Urinary bladder (tissue), 4 donors: Measurements from ENCODE around the gene TCAF1. TPM values are rescaled to one million over a fixed set of nuclear protein-coding genes. Genes with fewer than 3 reads are reported as not detected.

ENCODE experiments used
- DNase-seq: peaks from one replicate; pipeline ENCODE4 v3.0.0-alpha.2; 2015; ENCODE audit errors: extremely low spot score
- H3K27ac ChIP-seq: one replicate; pipeline ENCODE4 v1.5.1; 2013; ENCODE audit warnings: low read depth, mild to moderate bottlenecking, moderate library complexity
- H3K36me3 ChIP-seq: one replicate; pipeline ENCODE4 v1.6.1; 2013; ENCODE audit warnings: mild to moderate bottlenecking, moderate library complexity; ENCODE audit not compliant: insufficient read depth
- H3K4me1 ChIP-seq: one replicate; pipeline ENCODE4 v1.6.1; 2013; ENCODE audit warnings: mild to moderate bottlenecking, moderate library complexity; ENCODE audit not compliant: insufficient read depth
- H3K4me3 ChIP-seq: one replicate; pipeline ENCODE4 v1.5.1; 2013; ENCODE audit warnings: low read depth, low read length
- WGBS: extraction: QIAGEN DNeasy Blood & Tissue Kit; methylation state at CpG from one replicate; pipeline ENCODE4 v1.1.7; 2013; 5-methylcytosine and 5-hydroxymethylcytosine counted together
- polyA plus RNA-seq: library from polyadenylated mRNA; stranded (reverse); fragments of 200-250 nt; gene quantifications from one replicate; pipeline ENCODE4 v1.2.3, GENCODE V29; 2013
- total RNA-seq: library from RNA; depleted of rRNA; stranded (reverse); fragments of >200 nt; gene quantifications from one replicate; pipeline ENCODE4 v1.2.3, GENCODE V29; 2014
- donor health status: healthy with polysubstance abuse.
- donor health status: healthy.

TCAF1 gene
- total and polyA plus RNA-seq, 2 donors: 27.3 to 67.0 TPM

DNA sequence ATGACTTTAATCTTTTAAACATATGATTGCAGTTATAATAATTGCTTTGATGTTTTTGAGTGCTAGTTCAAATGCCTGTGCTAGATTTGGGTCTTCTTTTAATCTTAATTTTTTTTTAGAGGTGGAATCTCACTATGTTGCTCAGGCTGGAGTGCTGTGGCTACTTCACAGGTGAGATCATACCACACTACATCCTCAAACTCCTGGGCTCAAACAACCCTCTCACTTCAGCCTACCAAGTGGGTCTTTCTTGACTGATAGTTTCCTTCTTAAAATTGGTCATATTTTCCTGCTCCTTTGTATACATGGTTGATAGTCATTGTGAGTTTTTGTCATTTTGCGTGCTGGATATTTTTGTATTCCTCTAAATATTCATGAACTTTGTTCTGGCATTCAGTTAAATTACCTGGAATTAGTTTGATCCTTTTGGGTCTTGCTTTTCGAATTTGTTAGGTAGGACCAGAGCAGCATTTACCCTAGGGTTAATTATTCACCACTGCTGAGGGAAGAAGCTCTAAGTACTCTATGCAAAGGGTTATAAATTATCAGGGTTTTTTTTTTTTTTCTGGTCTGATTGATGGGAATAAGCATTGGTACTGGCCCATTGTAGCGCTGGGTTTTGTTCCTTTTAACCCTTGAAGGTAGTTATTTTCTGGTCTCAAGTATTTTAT lies 12.1 kb upstream of the TCAF1 start:
- DNase-seq: no peak
- WGBS: 92% methylated on average over 3 of the region's 3 CpGs
- Histone ChIP-seq H3K27ac (no peak overlapping the region), H3K4me3 (no peak overlapping the region), H3K4me1 (no peaks in the 10 kb centered on the region), H3K36me3 (no peaks in the 10 kb centered on the region)

DNA sequence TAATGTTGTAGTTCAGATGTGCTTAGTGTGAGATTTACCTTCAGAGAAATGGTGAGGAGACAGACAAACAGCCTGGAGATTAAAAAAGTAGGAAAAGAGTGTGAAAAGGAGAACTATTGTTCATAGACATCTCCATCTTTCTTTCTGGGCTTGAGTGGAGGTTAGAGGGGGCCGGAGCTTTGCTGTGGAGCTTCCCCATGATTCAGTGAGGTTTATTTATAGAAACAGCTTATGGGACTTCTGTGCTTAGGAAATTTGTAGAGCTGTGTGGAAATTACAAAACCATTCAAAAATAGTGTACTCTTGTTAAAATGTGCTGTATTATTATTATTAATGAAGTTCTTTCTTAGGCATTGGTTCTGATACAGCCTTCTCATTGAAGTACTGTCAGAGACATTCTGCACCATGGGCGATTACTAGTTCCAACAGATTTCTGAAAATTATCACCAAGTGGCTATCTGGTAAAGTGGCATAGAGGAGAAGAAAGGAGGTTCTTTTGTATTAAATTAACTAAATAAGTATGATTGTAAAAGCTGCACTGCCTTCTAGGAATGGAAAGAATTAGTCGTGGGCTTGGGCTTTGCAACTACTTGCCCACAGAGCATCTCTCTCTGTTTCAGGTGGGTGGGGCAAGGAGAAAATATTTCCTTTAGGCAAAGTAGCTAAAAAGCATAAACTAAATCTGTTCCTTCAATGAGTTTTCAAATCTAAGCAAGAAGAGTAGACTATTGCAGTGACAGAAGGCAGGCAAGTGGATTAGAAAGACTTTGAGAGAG lies 8.7 kb upstream of the TCAF1 start:
- no peaks in the 10 kb centered on the region for H3K36me3 ChIP-seq
- no peak overlapping the region for H3K4me3 ChIP-seq
- no peaks in the 10 kb centered on the region for H3K4me1 ChIP-seq
- no peak for DNase-seq
- WGBS: 70% methylated on average over 3 of the region's 3 CpGs
- no peak overlapping the region for H3K27ac ChIP-seq

DNA sequence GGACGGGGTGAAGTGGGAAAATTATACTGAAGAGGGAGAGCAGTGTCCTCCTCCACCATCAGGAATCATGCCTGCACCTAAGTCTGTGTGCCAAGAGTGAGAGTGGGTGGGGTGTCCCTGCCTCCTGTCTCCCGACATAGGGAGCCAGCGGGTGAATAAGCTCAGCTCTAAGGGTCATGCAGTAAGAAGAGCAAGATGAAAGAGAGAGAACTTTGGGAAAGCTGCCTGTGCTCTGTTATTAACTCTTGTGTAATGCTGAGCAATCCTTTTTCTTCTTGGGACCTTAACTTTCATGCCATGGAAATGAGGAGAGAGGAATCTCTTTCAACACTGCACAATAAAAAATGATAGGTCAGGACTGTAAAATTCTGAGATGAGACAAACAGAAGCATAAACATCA lies 7.9 kb upstream of the TCAF1 start:
- DNase-seq: no peak
- 70% methylated on average over 3 of the region's 3 CpGs for WGBS
- Histone ChIP-seq H3K4me1 (no peaks in the 10 kb centered on the region), H3K27ac (no peak overlapping the region), H3K36me3 (no peaks in the 10 kb centered on the region), H3K4me3 (no peak overlapping the region)

DNA sequence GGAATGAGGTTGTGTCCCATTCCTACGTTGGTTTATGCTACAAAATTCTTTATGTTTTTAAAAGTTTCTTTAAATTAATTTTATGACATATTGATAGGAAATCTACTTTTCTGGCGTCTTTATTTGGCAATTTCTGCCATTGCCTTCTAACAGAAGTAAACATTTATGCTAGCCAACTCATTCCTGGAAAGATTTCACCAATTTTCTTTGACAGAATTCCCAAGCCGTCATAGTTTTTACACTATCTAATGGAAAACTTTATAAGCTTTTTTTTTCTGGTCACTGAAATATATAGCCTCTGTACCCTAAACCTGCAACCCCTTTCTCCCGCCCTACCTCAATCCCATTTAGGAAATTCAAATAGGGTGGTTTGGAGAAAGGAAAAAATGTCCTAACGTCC lies 6.1 kb upstream of the TCAF1 start:
- Histone ChIP-seq H3K4me1 (no peaks in the 10 kb centered on the region), H3K27ac (no peak overlapping the region), H3K36me3 (no peaks in the 10 kb centered on the region), H3K4me3 (no peak overlapping the region)
- DNase-seq: no peak
- WGBS: 62% methylated on average over 5 of the region's 5 CpGs

DNA sequence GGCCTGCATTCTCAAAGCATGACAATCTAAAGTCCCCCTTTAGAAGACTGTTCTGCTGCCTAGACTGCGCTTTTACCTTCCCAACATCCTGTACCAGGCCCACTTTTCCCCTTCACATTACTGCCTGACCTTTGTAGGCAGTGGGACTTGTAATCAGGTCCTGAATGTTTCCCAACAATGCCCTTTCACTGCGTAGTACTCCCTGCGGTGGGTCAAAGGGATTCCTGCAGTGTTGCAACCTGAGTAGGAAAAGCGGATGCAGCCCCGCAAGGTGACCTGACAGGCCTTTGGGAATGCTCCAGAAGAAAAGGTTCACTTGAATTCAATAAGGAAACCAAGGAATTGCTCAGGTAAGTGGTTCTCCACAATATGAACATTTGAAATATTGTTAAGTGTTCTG lies 4.9 kb upstream of the TCAF1 start:
- no peak for DNase-seq
- Histone ChIP-seq H3K4me1 (no peaks in the 10 kb centered on the region), H3K27ac (no peak overlapping the region), H3K36me3 (no peaks in the 10 kb centered on the region), H3K4me3 (no peak overlapping the region)
- 94% methylated on average over 5 of the region's 5 CpGs for WGBS

DNA sequence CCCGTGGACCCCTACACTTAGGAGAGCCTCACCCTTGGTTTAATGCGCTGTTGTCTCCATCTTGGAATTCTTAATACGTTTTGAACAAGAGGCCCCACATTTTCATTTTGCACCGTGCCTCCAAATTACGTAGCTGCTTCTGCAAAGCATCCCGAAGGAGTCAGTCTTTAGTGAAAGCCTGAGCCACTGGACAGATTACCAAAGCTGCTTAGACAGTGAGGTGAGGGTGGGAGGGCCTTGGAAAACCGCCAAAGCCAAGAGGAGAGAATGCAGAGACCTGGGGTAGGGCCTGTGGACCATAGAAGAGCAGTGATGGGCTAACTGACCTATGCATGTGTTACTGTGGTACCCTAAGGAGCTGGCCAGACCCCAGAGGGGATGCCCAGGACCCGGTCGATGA lies 4.2 kb upstream of the TCAF1 start:
- Histone ChIP-seq H3K27ac (no peak overlapping the region), H3K4me3 (no peak overlapping the region), H3K36me3 (no peaks in the 10 kb centered on the region), H3K4me1 (no peaks in the 10 kb centered on the region)
- WGBS: 89% methylated on average over 9 of the region's 9 CpGs
- no peak for DNase-seq

DNA sequence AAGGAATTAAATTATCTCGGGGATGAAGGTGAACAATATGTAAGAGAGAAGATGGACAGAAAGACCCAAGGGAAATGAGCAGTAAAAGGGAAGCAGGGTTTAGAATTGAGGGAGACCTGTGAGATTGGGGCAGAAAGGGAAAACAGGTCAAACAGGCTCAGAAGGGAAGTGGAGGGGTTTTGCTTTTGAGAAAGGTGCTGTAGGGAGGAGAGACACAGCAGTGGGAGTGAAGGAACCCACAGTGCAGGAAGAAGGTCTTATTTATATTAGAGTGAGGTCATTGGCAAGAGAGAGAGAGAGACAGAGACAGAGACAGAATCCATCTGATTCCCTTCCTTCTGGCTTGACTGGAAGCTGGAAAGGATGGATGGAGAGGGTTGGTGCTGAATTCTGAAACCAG lies 3.5 kb upstream of the TCAF1 start:
- Histone ChIP-seq H3K27ac (no peak overlapping the region), H3K4me3 (no peak overlapping the region), H3K4me1 (no peaks in the 10 kb centered on the region), H3K36me3 (no peaks in the 10 kb centered on the region)
- 63% methylated on average over 1 of the region's 1 CpG for WGBS
- DNase-seq: no peak

DNA sequence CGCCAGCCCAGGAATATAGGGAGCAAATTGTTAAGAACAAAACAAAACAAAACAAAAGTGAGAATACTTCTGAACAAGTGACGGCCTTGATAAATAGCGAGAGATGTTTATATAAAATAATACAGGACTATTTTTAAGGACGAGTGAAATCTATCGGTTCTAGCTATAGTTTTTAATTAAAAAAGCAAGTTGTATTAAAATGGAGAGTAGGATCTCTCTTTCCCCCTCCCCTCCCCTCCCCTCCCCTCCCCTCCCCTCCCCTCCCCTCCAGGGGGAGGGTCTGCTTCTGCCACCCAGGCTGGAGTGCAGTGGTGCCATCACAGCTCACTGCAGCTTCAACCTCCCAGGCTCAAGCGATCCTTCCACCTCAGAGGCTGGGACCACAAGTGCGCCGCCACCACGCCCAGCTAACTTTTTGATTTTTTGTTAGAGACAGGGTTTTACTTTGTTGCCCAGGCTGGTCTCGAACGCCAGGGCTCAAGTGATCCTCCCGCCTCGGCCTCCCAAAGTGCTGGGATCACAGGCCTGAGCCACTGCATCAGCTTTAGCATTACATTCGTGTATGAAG lies 440 bp upstream of the TCAF1 start:
- no peak for DNase-seq
- WGBS: 66% methylated on average over 14 of the region's 14 CpGs
- Histone ChIP-seq H3K36me3 (no peaks in the 10 kb centered on the region), H3K4me3 (no peak overlapping the region), H3K27ac (no peak overlapping the region), H3K4me1 (no peaks in the 10 kb centered on the region)

DNA sequence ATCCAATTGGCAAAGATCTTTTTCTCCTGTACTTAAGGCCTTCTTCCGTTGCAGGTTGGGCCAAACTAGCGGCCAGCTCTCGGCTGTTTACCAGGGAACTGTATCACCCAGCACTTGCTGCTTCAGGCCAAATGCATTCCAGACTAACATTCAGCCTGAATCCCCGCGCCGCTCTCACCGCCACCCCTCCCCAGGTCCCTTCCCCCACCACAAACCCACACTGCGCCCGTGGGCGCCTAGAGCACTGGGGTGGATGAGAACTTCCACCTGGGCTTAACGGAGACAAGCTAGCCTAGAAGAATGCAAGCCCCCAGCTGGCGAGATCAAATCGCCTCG lies 676 bp downstream of the TCAF1 start:
- peak overlapping the region; percentile 92 for H3K4me3 ChIP-seq
- H3K36me3 ChIP-seq: no peaks in the 10 kb centered on the region
- WGBS: under 1% methylated on average over 14 of the region's 14 CpGs
- H3K27ac ChIP-seq: peak overlapping the region; percentile 96
- DNase-seq: no peak
- H3K4me1 ChIP-seq: no peaks in the 10 kb centered on the region

DNA sequence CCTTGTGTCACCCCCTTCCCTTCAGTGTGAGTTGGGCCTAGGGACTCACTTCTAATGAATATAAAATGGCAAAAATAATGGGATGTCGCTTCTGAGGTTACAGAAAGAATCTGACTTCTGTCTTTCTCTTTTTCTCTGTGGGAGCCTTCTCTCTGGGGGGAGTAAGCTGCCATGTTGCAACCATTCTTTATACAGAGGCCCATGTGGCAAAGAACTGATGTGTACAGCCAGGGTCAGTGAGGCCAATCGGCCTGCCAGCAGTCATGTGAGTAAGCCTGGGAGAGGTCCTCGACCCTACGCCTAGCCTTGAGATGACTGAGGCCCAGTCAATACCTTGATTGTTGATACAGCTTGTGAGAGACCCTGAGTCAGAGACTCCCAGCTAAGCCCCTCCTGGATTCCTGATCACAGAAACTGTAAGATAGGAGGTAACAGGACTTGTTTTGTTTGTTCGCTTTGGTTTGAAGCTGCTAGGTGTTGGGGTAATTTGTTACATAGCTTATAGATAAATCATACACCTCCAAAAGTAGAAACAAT lies 1.7 kb downstream of the TCAF1 start:
- DNase-seq: no peak
- no peaks in the 10 kb centered on the region for H3K36me3 ChIP-seq
- no peaks in the 10 kb centered on the region for H3K4me1 ChIP-seq
- WGBS: 66% methylated on average over 5 of the region's 5 CpGs
- no peak overlapping the region for H3K27ac ChIP-seq
- H3K4me3 ChIP-seq: no peak overlapping the region

DNA sequence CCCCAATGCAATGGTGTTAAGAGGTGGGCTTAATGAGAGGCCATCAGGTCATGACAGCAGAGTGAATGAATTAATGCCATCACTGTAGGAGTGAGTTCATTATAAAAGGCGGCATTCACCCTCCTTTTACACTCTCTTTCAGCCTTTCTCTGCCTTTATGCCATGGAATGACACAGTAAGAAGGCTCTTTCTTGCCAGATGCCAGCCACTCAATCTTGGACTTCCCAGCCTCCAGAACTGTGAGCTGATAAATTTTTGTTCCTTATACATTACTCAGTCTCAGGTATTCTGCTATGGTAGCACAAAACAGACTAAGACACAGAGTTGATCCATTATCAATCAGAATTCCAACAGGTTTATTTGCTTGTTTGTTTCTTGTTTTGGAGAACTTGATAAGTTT lies 3.2 kb downstream of the TCAF1 start:
- H3K27ac ChIP-seq: no peak overlapping the region
- H3K4me1 ChIP-seq: no peaks in the 10 kb centered on the region
- no peaks in the 10 kb centered on the region for H3K36me3 ChIP-seq
- 100% methylated on average over 1 of the region's 1 CpG for WGBS
- no peak for DNase-seq
- no peak overlapping the region for H3K4me3 ChIP-seq

DNA sequence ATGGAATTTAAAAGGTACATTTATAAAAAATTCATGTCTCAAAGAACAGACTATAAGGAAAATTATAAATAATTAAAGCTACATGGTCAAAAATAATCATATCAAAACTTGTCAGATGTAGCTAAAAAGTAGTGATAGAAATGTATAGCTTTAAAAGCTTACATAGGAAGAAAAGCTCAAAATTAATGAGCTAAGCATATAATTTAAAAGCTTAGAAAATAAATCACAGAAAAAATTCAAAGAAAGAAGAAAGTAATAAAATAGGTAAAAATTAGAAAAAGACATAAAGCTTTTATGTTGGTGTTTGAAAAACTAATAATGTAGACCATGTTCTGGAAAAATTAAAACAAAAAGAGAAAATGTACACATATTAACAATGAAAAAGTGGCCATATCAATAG lies 5.3 kb downstream of the TCAF1 start:
- H3K4me3 ChIP-seq: no peak overlapping the region
- no peak for DNase-seq
- H3K4me1 ChIP-seq: no peaks in the 10 kb centered on the region
- H3K36me3 ChIP-seq: no peaks in the 10 kb centered on the region
- H3K27ac ChIP-seq: no peak overlapping the region

DNA sequence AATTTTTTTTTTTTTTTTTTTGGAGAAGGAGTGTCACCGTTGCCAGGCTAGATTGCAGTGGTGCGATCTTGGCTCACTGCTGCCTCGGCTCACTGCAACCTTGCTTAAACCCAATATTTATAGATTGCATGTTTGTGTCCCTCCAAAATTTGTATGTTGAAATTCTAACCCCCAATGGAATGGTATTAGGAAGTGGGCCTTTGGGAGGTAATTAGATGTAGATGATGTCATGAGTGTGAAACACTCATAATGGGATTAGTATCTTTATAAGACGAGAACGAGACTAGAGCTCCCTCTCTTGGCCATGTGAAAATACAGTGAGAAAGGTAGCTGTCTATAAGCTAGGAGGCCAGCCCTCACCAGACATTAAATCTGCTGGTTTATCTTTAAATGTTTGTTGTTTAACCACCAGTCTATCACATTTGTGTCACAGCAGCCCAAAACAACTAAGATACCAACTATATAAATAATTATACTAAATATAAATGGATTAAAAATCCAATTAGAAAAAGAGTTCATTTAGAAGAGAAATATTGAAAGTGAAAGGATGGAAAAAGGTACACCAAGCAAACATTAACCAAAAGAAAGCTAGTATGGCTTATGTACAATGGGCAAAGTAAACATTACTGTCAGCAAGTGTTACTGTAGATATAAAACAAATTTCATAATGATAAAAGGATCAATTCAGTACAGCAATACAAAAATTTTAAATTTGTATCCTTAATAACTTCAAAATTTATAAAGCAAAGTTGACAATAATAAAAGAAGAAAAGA lies 9.3 kb downstream of the TCAF1 start:
- no peak for DNase-seq
- no peak overlapping the region for H3K4me3 ChIP-seq
- no peaks in the 10 kb centered on the region for H3K4me1 ChIP-seq
- no peaks in the 10 kb centered on the region for H3K36me3 ChIP-seq
- 78% methylated on average over 5 of the region's 5 CpGs for WGBS
- no peak overlapping the region for H3K27ac ChIP-seq
